ENCODE measurements around the gene FAM9A. TPM values are rescaled to one million over a fixed set of nuclear protein-coding genes. Genes with fewer than 3 reads are reported as not detected.

The FAM9A gene
- total RNA-seq, 5 donors from 2014 or later (not counting 1 experiment from before 2014, with no cell fraction given) = not detected

- POLR2A ChIA-PET = interaction anchor here (0.5 kb wide), 2 partner anchors 869 to 1244 kb away, joined by 6 to 8 read pairs; no protein-coding TSS in a partner anchor
Measured at GRCh38 chrX:8832582-8833378, 31.6 kb upstream of the FAM9A start.

GRCh38 chrX:8823698-8824097 lies 22.5 kb upstream of the FAM9A start:
- H3K4me3 Mint-ChIP-seq = no peak overlapping the region
- no peaks in the 10 kb centered on the region for H3K36me3 Mint-ChIP-seq
- Histone ChIP-seq H3K9me3 (no peaks in the 10 kb centered on the region), H3K27ac (ENCODE audit: low read length) (no peak overlapping the region), H3K36me3 (ENCODE audit: control insufficient read depth in 2 of 2, extremely low read depth in 1 of 2, insufficient read depth in 1 of 2, low read length in 1 of 2) (no peaks in the 10 kb centered on the region), H3K4me3 (ENCODE audit: control insufficient read depth in 1 of 2, extremely low read depth in 1 of 2, low read length in 1 of 2) (no peak overlapping the region), H3K27me3 (replicated peaks in 1 of 2; ENCODE audit: control insufficient read depth in 2 of 2, extremely low read depth in 1 of 2, insufficient read depth in 2 of 2, low read length in 1 of 2) (no peaks in the 10 kb centered on the region), H3K4me1 (ENCODE audit: control insufficient read depth in 1 of 2, extremely low read depth in 1 of 2, insufficient read depth in 2 of 2, low read length in 2 of 2) (no peaks in the 10 kb centered on the region)
- no peaks in the 10 kb centered on the region for H3K9me3 Mint-ChIP-seq
- DNase-seq = no peak
- ChIA-PET CTCF (no interaction called here), POLR2A (no interaction called here)
- H3K27ac Mint-ChIP-seq = no peak overlapping the region
- peaks cover 10 to 21% of the 10 kb centered on the region in 2 donors for H3K27me3 Mint-ChIP-seq
- no peak for ATAC-seq (replicated peaks in 1 of 4)
- WGBS (ENCODE audit: insufficient coverage) = no CpG with 5 or more reads among the region's 1 CpG
- H3K4me1 Mint-ChIP-seq = no peaks in the 10 kb centered on the region

More at GRCh38 chrX:8832582-8833378, 31.6 kb upstream of the FAM9A start:
- ATAC-seq (replicated peaks in 1 of 4) (no peak), DNase-seq (no peak)
- CTCF ChIA-PET = no interaction called here
- Histone ChIP-seq H3K36me3 (ENCODE audit: control insufficient read depth in 2 of 2, extremely low read depth in 1 of 2, insufficient read depth in 1 of 2, low read length in 1 of 2) (no peaks in the 10 kb centered on the region), H3K4me1 (ENCODE audit: control insufficient read depth in 1 of 2, extremely low read depth in 1 of 2, insufficient read depth in 2 of 2, low read length in 2 of 2) (no peaks in the 10 kb centered on the region), H3K27ac (ENCODE audit: low read length) (no peak overlapping the region), H3K27me3 (replicated peaks in 1 of 2; ENCODE audit: control insufficient read depth in 2 of 2, extremely low read depth in 1 of 2, insufficient read depth in 2 of 2, low read length in 1 of 2) (no peaks in the 10 kb centered on the region), H3K4me3 (ENCODE audit: control insufficient read depth in 1 of 2, extremely low read depth in 1 of 2, low read length in 1 of 2) (no peak overlapping the region), H3K9me3 (no peaks in the 10 kb centered on the region)
- Mint-ChIP-seq H3K27me3 (peaks cover 28 to 51% of the 10 kb centered on the region in 2 donors), H3K4me3 (no peak overlapping the region), H3K4me1 (no peaks in the 10 kb centered on the region), H3K36me3 (no peaks in the 10 kb centered on the region), H3K9me3 (no peaks in the 10 kb centered on the region), H3K27ac (no peak overlapping the region)
- WGBS (ENCODE audit: insufficient coverage) = no CpG with 5 or more reads among the region's 4 CpGs

- H3K27ac Mint-ChIP-seq = no peak overlapping the region
- Histone ChIP-seq H3K4me1 (ENCODE audit: control insufficient read depth in 1 of 2, extremely low read depth in 1 of 2, insufficient read depth in 2 of 2, low read length in 2 of 2) (no peaks in the 10 kb centered on the region), H3K36me3 (ENCODE audit: control insufficient read depth in 2 of 2, extremely low read depth in 1 of 2, insufficient read depth in 1 of 2, low read length in 1 of 2) (no peaks in the 10 kb centered on the region), H3K27me3 (replicated peaks in 1 of 2; ENCODE audit: control insufficient read depth in 2 of 2, extremely low read depth in 1 of 2, insufficient read depth in 2 of 2, low read length in 1 of 2) (no peaks in the 10 kb centered on the region), H3K27ac (ENCODE audit: low read length) (no peak overlapping the region), H3K9me3 (no peaks in the 10 kb centered on the region), H3K4me3 (ENCODE audit: control insufficient read depth in 1 of 2, extremely low read depth in 1 of 2, low read length in 1 of 2) (no peak overlapping the region)
- H3K4me3 Mint-ChIP-seq = no peak overlapping the region
- no peaks in the 10 kb centered on the region for H3K36me3 Mint-ChIP-seq
- 92% methylated on average over 2 of the region's 6 CpGs for WGBS (ENCODE audit: insufficient coverage)
- H3K27me3 Mint-ChIP-seq = peaks cover 10 to 21% of the 10 kb centered on the region in 2 donors
- ATAC-seq (replicated peaks in 1 of 4) (no peak), DNase-seq (no peak)
- ChIA-PET POLR2A (no interaction called here), CTCF (interaction anchor here in 1 of 2 donors (0.7 kb wide), 1 partner anchor 954 kb away, joined by 3 read pairs; no protein-coding TSS in a partner anchor)
- H3K9me3 Mint-ChIP-seq = no peaks in the 10 kb centered on the region
- H3K4me1 Mint-ChIP-seq = no peaks in the 10 kb centered on the region
Measured at GRCh38 chrX:8822002-8822401, 20.8 kb upstream of the FAM9A start.

- ATAC-seq (replicated peaks in 1 of 4) = no peak
- no peaks in the 10 kb centered on the region for H3K36me3 ChIP-seq (ENCODE audit: control insufficient read depth in 2 of 2, extremely low read depth in 1 of 2, insufficient read depth in 1 of 2, low read length in 1 of 2)
- H3K9me3 ChIP-seq = no peaks in the 10 kb centered on the region
- H3K27ac ChIP-seq (ENCODE audit: low read length) = no peak overlapping the region
- H3K4me1 ChIP-seq (ENCODE audit: control insufficient read depth in 1 of 2, extremely low read depth in 1 of 2, insufficient read depth in 2 of 2, low read length in 2 of 2) = no peaks in the 10 kb centered on the region
- no peak overlapping the region for H3K27ac Mint-ChIP-seq
- H3K4me3 ChIP-seq (ENCODE audit: control insufficient read depth in 1 of 2, extremely low read depth in 1 of 2, low read length in 1 of 2) = no peak overlapping the region
- no peaks in the 10 kb centered on the region for H3K9me3 Mint-ChIP-seq
- H3K4me1 Mint-ChIP-seq = no peaks in the 10 kb centered on the region
- no peak for DNase-seq
- ChIA-PET POLR2A (no interaction called here), CTCF (no interaction called here)
- WGBS (ENCODE audit: insufficient coverage) = 41% methylated on average over 2 of the region's 5 CpGs
- H3K27me3 Mint-ChIP-seq = peaks cover 4 to 18% of the 10 kb centered on the region in 2 donors
- H3K4me3 Mint-ChIP-seq = no peak overlapping the region
- no peaks in the 10 kb centered on the region for H3K36me3 Mint-ChIP-seq
- H3K27me3 ChIP-seq (replicated peaks in 1 of 2; ENCODE audit: control insufficient read depth in 2 of 2, extremely low read depth in 1 of 2, insufficient read depth in 2 of 2, low read length in 1 of 2) = no peaks in the 10 kb centered on the region
Measured at GRCh38 chrX:8820910-8821527, 19.8 kb upstream of the FAM9A start.

- no peak for ATAC-seq (replicated peaks in 1 of 4)
- Mint-ChIP-seq H3K4me3 (no peak overlapping the region), H3K27ac (no peak overlapping the region), H3K4me1 (no peaks in the 10 kb centered on the region), H3K36me3 (no peaks in the 10 kb centered on the region), H3K9me3 (no peaks in the 10 kb centered on the region), H3K27me3 (peaks cover 0 to 13% of the 10 kb centered on the region in 2 donors)
- peak in 5 of 35 experiments; percentile 0 to 56 (median 5) for DNase-seq
- ChIA-PET CTCF (interaction anchor here in 1 of 2 donors (1.1 kb wide), 1 partner anchor 12 kb away, joined by 3 read pairs; no protein-coding TSS in a partner anchor), POLR2A (interaction anchor here in 1 of 2 donors (0.6 kb wide), 1 partner anchor 887 kb away, joined by 7 read pairs; no protein-coding TSS in a partner anchor)
- no peaks in the 10 kb centered on the region for H3K36me3 ChIP-seq (ENCODE audit: control insufficient read depth in 2 of 2, extremely low read depth in 1 of 2, insufficient read depth in 1 of 2, low read length in 1 of 2)
- H3K27me3 ChIP-seq (replicated peaks in 1 of 2; ENCODE audit: control insufficient read depth in 2 of 2, extremely low read depth in 1 of 2, insufficient read depth in 2 of 2, low read length in 1 of 2) = peaks cover 0 to under 1% of the 10 kb centered on the region in 2 experiments
- H3K27ac ChIP-seq (ENCODE audit: low read length) = no peak overlapping the region
- H3K4me3 ChIP-seq (ENCODE audit: control insufficient read depth in 1 of 2, extremely low read depth in 1 of 2, low read length in 1 of 2) = no peak overlapping the region
- H3K9me3 ChIP-seq = no peaks in the 10 kb centered on the region
- no peaks in the 10 kb centered on the region for H3K4me1 ChIP-seq (ENCODE audit: control insufficient read depth in 1 of 2, extremely low read depth in 1 of 2, insufficient read depth in 2 of 2, low read length in 2 of 2)
Measured at GRCh38 chrX:8815460-8816065, 14.4 kb upstream of the FAM9A start.

- no peak overlapping the region for H3K4me3 ChIP-seq (ENCODE audit: control insufficient read depth in 1 of 2, extremely low read depth in 1 of 2, low read length in 1 of 2)
- Mint-ChIP-seq H3K27me3 (peaks cover 0 to 16% of the 10 kb centered on the region in 2 donors), H3K27ac (no peak overlapping the region), H3K9me3 (no peaks in the 10 kb centered on the region), H3K4me1 (no peaks in the 10 kb centered on the region), H3K36me3 (no peaks in the 10 kb centered on the region), H3K4me3 (no peak overlapping the region)
- POLR2A ChIA-PET = no interaction called here
- no peak for DNase-seq
- WGBS (ENCODE audit: insufficient coverage) = no CpG with 5 or more reads among the region's 2 CpGs
- ATAC-seq (replicated peaks in 1 of 4) = no peak
- H3K9me3 ChIP-seq = no peaks in the 10 kb centered on the region
- H3K27ac ChIP-seq (ENCODE audit: low read length) = no peak overlapping the region
- H3K36me3 ChIP-seq (ENCODE audit: control insufficient read depth in 2 of 2, extremely low read depth in 1 of 2, insufficient read depth in 1 of 2, low read length in 1 of 2) = no peaks in the 10 kb centered on the region
- H3K4me1 ChIP-seq (ENCODE audit: control insufficient read depth in 1 of 2, extremely low read depth in 1 of 2, insufficient read depth in 2 of 2, low read length in 2 of 2) = no peaks in the 10 kb centered on the region
- peaks cover 0 to 2% of the 10 kb centered on the region in 2 experiments for H3K27me3 ChIP-seq (replicated peaks in 1 of 2; ENCODE audit: control insufficient read depth in 2 of 2, extremely low read depth in 1 of 2, insufficient read depth in 2 of 2, low read length in 1 of 2)
- CTCF ChIA-PET = interaction anchor here in 1 of 2 donors (0.7 kb wide), 1 partner anchor 698 kb away, joined by 3 read pairs; no protein-coding TSS in a partner anchor
Measured at GRCh38 chrX:8813036-8813435, 11.9 kb upstream of the FAM9A start.

All from T-cell (primary cell).